Stomach smooth muscle (tissue), 2 donors: ENCODE data around the gene GLI1.
A peak's percentile ranks its signal among the peaks of the same experiment; 100 is the strongest.
"Not testable (repeated sequence)": the region's sequence is repeated elsewhere in the genome, so short reads cannot be mapped to it uniquely, and the experiment has no call there.

Experiments
- H3K27ac ChIP-seq: one replicate; pipeline ENCODE4 v1.7.0; 2013; ENCODE audit warnings: mild to moderate bottlenecking, low read length, inconsistent platforms
- H3K27me3 ChIP-seq, 2 donors: one replicate each; pipeline ENCODE4 v1.7.0; 2013; ENCODE audit warnings: low read length in 2 of 2; ENCODE audit not compliant: insufficient read depth in 2 of 2, control insufficient read depth in 1 of 2
- H3K36me3 ChIP-seq, 2 donors: one replicate each; pipeline ENCODE4 v1.7.0; 2013; ENCODE audit warnings: low read length in 2 of 2; ENCODE audit not compliant: control insufficient read depth in 2 of 2, insufficient read depth in 2 of 2
- H3K4me1 ChIP-seq: one replicate; pipeline ENCODE4 v1.7.0; 2013; ENCODE audit warnings: low read length; ENCODE audit not compliant: control insufficient read depth, insufficient read depth
- H3K4me3 ChIP-seq, 2 donors: one replicate each; pipeline ENCODE4 v1.7.0; 2013; ENCODE audit warnings: low read length in 2 of 2
- H3K9ac ChIP-seq, 2 donors: one replicate each; pipeline ENCODE4 v1.7.0; 2013; ENCODE audit warnings: low read length in 2 of 2, mild to moderate bottlenecking in 1 of 2
- H3K9me3 ChIP-seq, 2 donors: one replicate each; pipeline ENCODE4 v1.7.0; 2013; ENCODE audit warnings: low read length in 2 of 2; ENCODE audit not compliant: control insufficient read depth in 2 of 2
- donor health status: healthy.
- donor health status: Pancreatic carcinoma.

Gene GLI1

DNA sequence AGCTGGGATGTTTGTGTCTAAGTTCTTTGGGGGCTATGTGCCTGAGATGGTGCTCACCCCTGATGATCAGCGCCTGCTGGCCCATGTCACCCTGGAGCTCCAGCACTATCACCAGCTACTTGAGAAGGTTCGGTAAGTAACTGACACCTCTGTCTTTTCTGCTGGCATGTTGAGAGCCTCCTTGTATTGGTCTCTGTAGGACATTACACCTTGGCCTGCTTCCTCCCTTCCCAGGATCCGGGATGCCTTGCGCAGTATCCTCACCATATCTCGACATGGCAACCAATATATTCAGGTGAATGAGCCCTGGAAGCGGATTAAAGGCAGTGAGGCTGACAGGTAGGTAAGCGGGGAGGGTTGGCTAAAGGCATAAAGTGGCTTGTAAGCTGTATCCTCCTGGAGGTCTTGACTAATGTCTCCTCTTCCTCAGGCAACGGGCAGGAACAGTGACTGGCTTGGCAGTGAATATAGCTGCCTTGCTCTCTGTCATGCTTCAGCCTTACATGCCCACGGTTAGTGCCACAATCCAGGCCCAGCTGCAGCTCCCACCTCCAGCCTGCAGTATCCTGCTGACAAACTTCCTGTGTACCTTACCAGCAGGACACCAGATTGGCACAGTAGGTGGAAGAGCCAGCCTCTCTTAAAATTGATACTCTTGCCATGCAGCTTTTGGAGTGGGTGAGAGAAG is 55.3 kb downstream of the GLI1 start:
- Histone ChIP-seq H3K9ac (no peak overlapping the region), H3K9me3 (no peaks in the 10 kb centered on the region), H3K4me3 (no peak overlapping the region), H3K27ac (peak overlapping the region; percentile 46), H3K27me3 (no peaks in the 10 kb centered on the region), H3K4me1 (peaks cover 30% of the 10 kb centered on the region), H3K36me3 (peaks cover 48 to 56% of the 10 kb centered on the region in 2 donors)

DNA sequence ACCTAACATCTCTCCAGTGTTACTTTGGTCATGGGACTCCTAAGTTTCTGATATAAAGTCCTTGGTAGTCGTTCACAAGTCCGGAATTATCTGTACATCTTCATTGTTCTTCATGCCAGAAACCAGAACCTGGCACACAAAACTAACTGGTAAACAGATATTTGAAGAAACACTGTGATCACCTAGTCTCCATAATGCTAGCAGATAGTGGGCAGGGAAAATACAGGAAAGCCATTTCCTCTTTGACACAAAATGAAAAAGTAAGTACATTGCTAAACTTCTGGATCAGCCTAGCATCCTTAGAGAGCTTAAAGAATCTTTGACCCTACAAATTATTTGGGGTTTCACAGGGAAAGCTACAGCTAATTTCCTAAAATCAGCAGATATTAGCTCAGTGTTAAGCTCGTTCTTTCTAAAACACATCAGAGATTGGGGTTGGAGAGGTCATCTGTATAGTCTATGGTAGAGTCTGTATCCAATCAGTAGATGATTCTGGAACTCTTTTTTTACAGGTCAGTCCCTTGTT is 55.9 kb downstream of the GLI1 start:
- Histone ChIP-seq H3K9ac (no peak overlapping the region), H3K4me3 (no peak overlapping the region), H3K9me3 (no peaks in the 10 kb centered on the region), H3K27me3 (no peaks in the 10 kb centered on the region), H3K4me1 (peaks cover 34% of the 10 kb centered on the region), H3K27ac (peak overlapping the region; percentile 46), H3K36me3 (peaks cover 48 to 54% of the 10 kb centered on the region in 2 donors)

DNA sequence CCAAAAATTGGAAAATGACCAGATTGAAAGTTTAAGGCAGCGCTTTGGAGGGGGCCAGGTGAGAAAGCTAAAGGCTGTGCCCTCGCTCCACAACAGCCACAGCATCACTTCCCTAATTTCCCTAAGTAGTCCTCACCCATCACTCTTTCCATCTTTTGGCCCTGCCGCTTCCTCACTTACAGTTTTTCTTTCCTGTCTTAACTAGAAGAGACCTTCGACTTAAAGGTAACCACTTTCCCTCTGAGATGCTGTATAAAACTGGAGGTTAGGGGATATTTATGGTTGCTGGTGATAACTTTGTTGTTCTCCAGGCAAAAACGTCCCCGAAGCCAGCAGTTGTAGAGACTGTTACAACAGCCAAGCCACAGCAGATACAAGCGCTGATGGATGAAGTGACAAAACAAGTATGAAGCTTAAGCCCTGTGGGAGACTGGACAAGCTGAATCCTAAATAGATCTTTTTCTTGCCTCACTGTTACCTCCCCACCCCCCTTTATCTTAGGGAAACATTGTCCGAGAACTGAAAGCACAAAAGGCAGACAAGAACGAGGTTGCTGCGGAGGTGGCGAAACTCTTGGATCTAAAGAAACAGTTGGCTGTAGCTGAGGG is 56.5 kb downstream of the GLI1 start:
- Histone ChIP-seq H3K9me3 (no peaks in the 10 kb centered on the region), H3K27ac (no peak overlapping the region), H3K4me1 (peaks cover 37% of the 10 kb centered on the region), H3K36me3 (peaks cover 48 to 54% of the 10 kb centered on the region in 2 donors), H3K4me3 (no peak overlapping the region), H3K9ac (no peak overlapping the region), H3K27me3 (no peaks in the 10 kb centered on the region)

GRCh38 chr12:57516617-57517153 is 57.1 kb downstream of the GLI1 start:
- H3K27ac ChIP-seq = peak overlapping the region; percentile 41
- H3K27me3 ChIP-seq = no peaks in the 10 kb centered on the region
- H3K9me3 ChIP-seq = no peaks in the 10 kb centered on the region
- peaks cover 43% of the 10 kb centered on the region for H3K4me1 ChIP-seq
- no peak overlapping the region for H3K9ac ChIP-seq
- peaks cover 45 to 50% of the 10 kb centered on the region in 2 donors for H3K36me3 ChIP-seq
- no peak overlapping the region for H3K4me3 ChIP-seq

- peak overlapping the region; percentile 41 for H3K27ac ChIP-seq
- peaks cover 40 to 45% of the 10 kb centered on the region in 2 donors for H3K36me3 ChIP-seq
Measured at GRCh38 chr12:57517187-57517586, 57.6 kb downstream of the GLI1 start.

DNA sequence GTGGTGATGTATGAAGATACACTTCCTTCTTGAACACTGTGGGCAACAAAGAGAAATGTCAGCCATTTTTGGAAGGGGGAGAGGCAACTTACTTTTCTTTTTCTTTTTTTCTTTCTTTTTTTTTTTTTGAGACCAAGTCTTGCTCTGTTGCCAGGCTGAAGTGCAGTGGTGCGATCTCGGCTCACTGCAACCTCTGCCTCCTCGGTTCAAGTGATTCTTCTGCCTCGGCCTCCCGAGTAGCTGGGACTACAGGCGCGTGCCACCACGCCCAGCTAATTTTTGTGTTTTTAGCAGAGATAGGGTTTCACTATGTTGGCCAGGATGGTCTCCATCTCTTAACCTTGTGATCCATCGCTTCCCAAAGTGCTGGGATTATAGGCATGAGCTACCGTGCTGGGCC is 58.1 kb downstream of the GLI1 start:
- Histone ChIP-seq H3K36me3 (peaks cover 35 to 40% of the 10 kb centered on the region in 2 donors), H3K4me1 (peaks cover 50% of the 10 kb centered on the region), H3K4me3 (peak overlapping the region; percentile 99 to 100), H3K27ac (peak overlapping the region; percentile 99)
- not testable (repeated sequence) for H3K9me3 ChIP-seq, H3K27me3 ChIP-seq, H3K9ac ChIP-seq

More at GRCh38 chr12:57517187-57517586, 57.6 kb downstream of the GLI1 start:
- H3K4me3 ChIP-seq = no peak overlapping the region
- H3K27me3 ChIP-seq = no peaks in the 10 kb centered on the region
- no peak overlapping the region for H3K9ac ChIP-seq
- H3K4me1 ChIP-seq = peaks cover 48% of the 10 kb centered on the region
- H3K9me3 ChIP-seq = no peaks in the 10 kb centered on the region

DNA sequence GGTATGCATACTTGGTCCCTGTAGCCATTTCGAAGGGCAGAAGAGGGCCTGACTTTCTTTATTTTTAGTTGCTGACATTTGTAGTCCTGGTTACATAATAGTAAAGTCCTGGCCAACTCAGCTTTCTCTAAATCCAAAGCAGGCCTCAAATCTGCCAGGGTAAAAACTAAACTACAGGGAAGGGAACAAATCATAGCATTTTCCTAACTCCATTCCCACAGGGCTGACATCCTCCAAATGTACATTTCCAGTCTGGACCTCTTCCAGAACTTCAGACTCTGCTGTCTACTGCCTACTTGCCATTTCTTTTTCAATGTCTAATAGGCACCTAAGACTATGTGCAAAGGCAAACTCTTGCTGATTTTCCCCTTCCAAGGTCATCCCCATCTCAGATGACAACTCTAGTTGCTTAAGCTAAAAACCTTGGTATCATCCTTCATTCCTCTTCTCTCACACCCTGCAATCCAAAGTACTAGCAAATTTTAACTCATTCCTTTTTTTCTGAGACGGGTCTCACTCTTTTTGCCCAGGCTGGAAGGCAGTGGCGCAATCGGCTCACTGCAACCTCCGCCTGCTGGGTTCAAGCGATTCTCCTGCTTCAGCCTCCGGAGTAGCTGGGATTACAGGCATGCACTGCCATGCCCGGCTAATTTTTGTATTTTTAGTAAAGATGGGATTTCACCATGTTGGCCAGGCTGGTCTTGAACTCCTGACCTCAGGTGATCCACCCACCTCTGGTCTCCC is 58.8 kb downstream of the GLI1 start:
- H3K9me3 ChIP-seq = no peaks in the 10 kb centered on the region
- H3K27ac ChIP-seq = peak overlapping the region; percentile 99
- peak overlapping the region; percentile 99 to 100 for H3K4me3 ChIP-seq
- no peaks in the 10 kb centered on the region for H3K27me3 ChIP-seq
- peaks cover 29 to 33% of the 10 kb centered on the region in 2 donors for H3K36me3 ChIP-seq
- peaks cover 50% of the 10 kb centered on the region for H3K4me1 ChIP-seq
- H3K9ac ChIP-seq = peak overlapping the region; percentile 62 to 99

DNA sequence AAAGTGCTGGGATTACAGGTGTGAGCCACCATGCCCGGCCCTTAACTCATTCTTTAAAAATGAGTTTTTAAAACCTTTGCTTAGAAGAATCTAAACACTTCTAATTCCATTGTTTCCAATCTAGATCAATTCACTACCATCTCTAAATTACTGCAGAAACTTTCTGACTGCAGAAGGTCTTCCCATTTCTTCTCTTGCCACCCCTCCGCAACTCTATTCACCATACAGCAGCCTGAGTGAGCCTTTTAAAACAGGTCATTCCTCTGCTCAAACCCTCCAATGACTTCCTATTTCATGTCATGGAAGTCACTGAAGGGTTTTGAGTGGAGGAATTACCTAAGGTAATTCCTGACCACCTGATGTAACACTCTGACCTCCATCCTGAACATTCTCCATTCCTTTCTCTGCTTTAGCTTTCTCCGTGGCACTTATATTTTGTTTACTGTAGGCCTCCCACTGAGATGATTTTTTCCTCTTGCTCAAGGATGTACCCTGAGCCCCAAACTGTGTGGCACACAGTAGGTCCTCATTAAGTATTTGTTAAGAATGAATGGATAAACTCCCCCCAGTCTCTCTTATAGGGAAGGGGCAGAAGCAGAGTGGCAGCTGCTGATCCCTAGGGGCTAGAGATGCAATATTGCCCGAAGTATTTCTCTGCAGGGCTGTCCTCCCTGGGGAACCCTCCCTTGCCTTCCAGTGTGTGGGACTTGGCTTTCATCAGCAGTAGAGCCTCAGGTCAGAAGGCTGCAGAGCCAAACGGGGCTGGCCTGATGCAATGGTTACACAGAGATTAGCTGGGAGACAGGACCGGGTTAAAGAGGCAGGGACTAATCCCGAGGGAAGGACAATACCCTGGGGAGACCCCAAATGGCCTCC is 59.6 kb downstream of the GLI1 start:
- no peaks in the 10 kb centered on the region for H3K9me3 ChIP-seq
- peak overlapping the region; percentile 99 to 100 for H3K4me3 ChIP-seq
- peak overlapping the region; percentile 99 to 100 for H3K9ac ChIP-seq
- H3K4me1 ChIP-seq = peaks cover 58% of the 10 kb centered on the region
- no peaks in the 10 kb centered on the region for H3K27me3 ChIP-seq
- H3K27ac ChIP-seq = peak overlapping the region; percentile 99
- peaks cover 31% of the 10 kb centered on the region in 2 donors for H3K36me3 ChIP-seq

DNA sequence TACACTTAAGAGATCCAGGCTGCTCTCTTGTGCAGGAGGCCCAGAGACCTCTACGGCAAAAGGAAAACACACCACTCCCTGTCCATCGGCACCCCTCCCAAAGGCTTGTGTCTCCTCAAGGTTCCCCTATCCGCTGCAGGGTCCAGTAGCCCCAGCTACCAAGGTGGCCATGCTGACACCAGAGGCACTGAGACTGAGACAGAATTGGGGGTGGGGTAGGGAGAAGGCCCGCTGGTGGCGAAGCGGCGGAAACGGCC is 60.1 kb downstream of the GLI1 start:
- Histone ChIP-seq H3K9ac (peak overlapping the region; percentile 99 to 100), H3K27me3 (no peaks in the 10 kb centered on the region), H3K4me1 (peaks cover 64% of the 10 kb centered on the region)

More for the DNA sequence above, 60.1 kb downstream of the GLI1 start:
- no peaks in the 10 kb centered on the region for H3K9me3 ChIP-seq
- H3K4me3 ChIP-seq = peak overlapping the region; percentile 99 to 100
- H3K36me3 ChIP-seq = peaks cover 30 to 31% of the 10 kb centered on the region in 2 donors
- H3K27ac ChIP-seq = peak overlapping the region; percentile 99
